DND-41 (cell line): ENCODE measurements around the gene CRIP3.

Source experiments
- EZH2 ChIP-seq: IDR thresholded peaks from 3 replicates; pipeline ENCODE4 v1.6.1; 2012; ENCODE audit warnings: borderline replicate concordance, low read depth, mild to moderate bottlenecking, moderate library complexity, low read length, inconsistent platforms; ENCODE audit not compliant: severe bottlenecking
- TF ChIP-seq, protein P1 (sequence below): IDR thresholded peaks from 2 replicates; pipeline ENCODE4 v1.5.1; 2012; ENCODE audit warnings: borderline replicate concordance, low read length, moderate library complexity, mild to moderate bottlenecking; ENCODE audit not compliant: poor library complexity, severe bottlenecking; ENCODE audit errors: extremely low read depth

DNA sequence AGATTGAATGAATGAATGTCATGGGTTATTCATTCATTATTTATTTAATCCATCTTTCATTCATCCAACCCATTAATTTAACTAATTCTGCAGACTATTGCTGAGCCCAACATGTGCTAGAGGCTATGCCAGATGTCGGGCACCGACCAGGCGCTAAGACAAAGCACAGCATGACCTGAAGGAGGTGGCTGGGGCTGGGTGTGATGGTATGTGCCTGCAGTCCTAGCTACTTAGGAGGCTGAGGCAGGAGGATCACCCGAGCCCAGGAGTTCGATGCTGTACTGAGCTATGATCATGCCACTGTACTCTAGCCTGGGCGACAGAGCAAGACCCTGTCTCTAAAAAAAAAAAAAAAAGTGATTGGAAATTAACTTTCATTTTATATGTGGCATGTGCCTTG lies 16.3 kb downstream of the CRIP3 start:
- TF ChIP-seq EZH2: no peak
- TF ChIP-seq, protein P1, sequence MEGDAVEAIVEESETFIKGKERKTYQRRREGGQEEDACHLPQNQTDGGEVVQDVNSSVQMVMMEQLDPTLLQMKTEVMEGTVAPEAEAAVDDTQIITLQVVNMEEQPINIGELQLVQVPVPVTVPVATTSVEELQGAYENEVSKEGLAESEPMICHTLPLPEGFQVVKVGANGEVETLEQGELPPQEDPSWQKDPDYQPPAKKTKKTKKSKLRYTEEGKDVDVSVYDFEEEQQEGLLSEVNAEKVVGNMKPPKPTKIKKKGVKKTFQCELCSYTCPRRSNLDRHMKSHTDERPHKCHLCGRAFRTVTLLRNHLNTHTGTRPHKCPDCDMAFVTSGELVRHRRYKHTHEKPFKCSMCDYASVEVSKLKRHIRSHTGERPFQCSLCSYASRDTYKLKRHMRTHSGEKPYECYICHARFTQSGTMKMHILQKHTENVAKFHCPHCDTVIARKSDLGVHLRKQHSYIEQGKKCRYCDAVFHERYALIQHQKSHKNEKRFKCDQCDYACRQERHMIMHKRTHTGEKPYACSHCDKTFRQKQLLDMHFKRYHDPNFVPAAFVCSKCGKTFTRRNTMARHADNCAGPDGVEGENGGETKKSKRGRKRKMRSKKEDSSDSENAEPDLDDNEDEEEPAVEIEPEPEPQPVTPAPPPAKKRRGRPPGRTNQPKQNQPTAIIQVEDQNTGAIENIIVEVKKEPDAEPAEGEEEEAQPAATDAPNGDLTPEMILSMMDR: no peak
